Uterus (tissue), 4 donors: ENCODE results near the gene CTDSP1. TPM values are rescaled to one million over a fixed set of nuclear protein-coding genes. Genes with fewer than 3 reads are reported as not detected.

Source experiments
- DNase-seq, 2 donors: peaks; one replicate each; pipeline ENCODE4 v3.0.0-alpha.2; 2019 to 2020
- H3K27ac ChIP-seq, 2 donors: fragments of 200-600 bp; sonication (generic); 1 replicate in 1 of 2; 2 replicates in 1 of 2; pipeline ENCODE4 v1.5.1; 2016 to 2018
- H3K27me3 ChIP-seq, 2 donors: fragments of 200-600 bp; sonication (generic); one replicate each; pipeline ENCODE4 v1.5.1; 2018 to 2019; ENCODE audit warnings: control low read depth in 1 of 2
- H3K36me3 ChIP-seq, 2 donors: fragments of 200-600 bp; sonication (generic); one replicate each; pipeline ENCODE4 v1.5.1; 2019; ENCODE audit warnings: control low read depth in 1 of 2
- H3K4me1 ChIP-seq, 2 donors: fragments of 200-600 bp; sonication (generic); one replicate each; pipeline ENCODE4 v1.5.1; 2018 to 2019; ENCODE audit warnings: control low read depth in 1 of 2
- H3K4me3 ChIP-seq, 2 donors: fragments of 200-600 bp; sonication (generic); 1 replicate in 1 of 2; 2 replicates in 1 of 2; pipeline ENCODE4 v1.5.1; 2018 to 2019; ENCODE audit warnings: mild to moderate bottlenecking in 1 of 2
- H3K9me3 ChIP-seq, 2 donors: fragments of 200-600 bp; sonication (generic); one replicate each; pipeline ENCODE4 v1.5.1; 2019; ENCODE audit warnings: control low read depth in 1 of 2
- CTCF ChIP-seq, 4 experiments: fragments of 200-600 bp in 2 of 4; fragments of 450-650 bp in 2 of 4; sonication (generic) in 2 of 4; IDR thresholded peaks; one replicate each; pipeline ENCODE4 v1.5.1; 2016 to 2019; ENCODE audit warnings: antibody characterized with exemption in 4 of 4, mild to moderate bottlenecking in 2 of 4, moderate library complexity in 1 of 4
- POLR2A ChIP-seq, 2 donors: fragments of 450-650 bp; IDR thresholded peaks; one replicate each; pipeline ENCODE4 v1.6.1; 2016; ENCODE audit warnings: antibody characterized with exemption in 2 of 2, mild to moderate bottlenecking in 1 of 2, moderate library complexity in 1 of 2
- intact Hi-C: fragments of 100-400 bp; cut with DNase I; formaldehyde crosslinking; loops from one replicate; pipeline ENCODE4 v1.15.1; 2023; ENCODE audit warnings: low total_unique reads
- total RNA-seq, 4 donors: library from RNA; depleted of rRNA in 3 of 4; stranded (reverse); fragments of >200 nt in 3 of 4; gene quantifications; one replicate each; pipeline versions ENCODE4 v1.1.0 to v1.2.4, GENCODE V29; 2014 to 2023
- donor health status: DM: yes; HTN: yes; CAD: no.

The CTDSP1 gene
- total RNA-seq, 4 donors from 2014 or later = 48.8 to 198 (median 76.8) TPM

- Histone ChIP-seq H3K27me3 (no peaks in the 10 kb centered on the region), H3K36me3 (no peaks in the 10 kb centered on the region), H3K27ac (no peak overlapping the region), H3K9me3 (no peaks in the 10 kb centered on the region), H3K4me1 (no peaks in the 10 kb centered on the region), H3K4me3 (peak overlapping the region; percentile 9 to 37)
- intact Hi-C loops = no loop called here
- DNase-seq = peak in 1 of 2 donors; percentile 49
- TF ChIP-seq CTCF (IDR thresholded peaks at IDR 0.05) (no peak), POLR2A (IDR thresholded peaks at IDR 0.05) (peak in 1 of 2 donors; percentile 35)
These were observed 12.1 kb upstream of the CTDSP1 start for GRCh38 chr2:218387369-218388194.

- Histone ChIP-seq H3K36me3 (no peaks in the 10 kb centered on the region), H3K27me3 (no peaks in the 10 kb centered on the region), H3K9me3 (no peaks in the 10 kb centered on the region), H3K27ac (no peak overlapping the region), H3K4me3 (no peak overlapping the region), H3K4me1 (no peaks in the 10 kb centered on the region)
- no peak for DNase-seq
- intact Hi-C loops = loop anchor here (10.0 kb wide), 1 partner anchor 95 kb away; the partner anchor contains the start of gene TMBIM1
- TF ChIP-seq POLR2A (IDR thresholded peaks at IDR 0.05) (no peak), CTCF (IDR thresholded peaks at IDR 0.05) (no peak)
These were observed 10.1 kb upstream of the CTDSP1 start for GRCh38 chr2:218389333-218390150.

GRCh38 chr2:218391202-218391601 lies 8.5 kb upstream of the CTDSP1 start:
- Histone ChIP-seq H3K27me3 (no peaks in the 10 kb centered on the region), H3K27ac (no peak overlapping the region), H3K4me3 (no peak overlapping the region), H3K36me3 (no peaks in the 10 kb centered on the region), H3K4me1 (no peaks in the 10 kb centered on the region), H3K9me3 (no peaks in the 10 kb centered on the region)
- TF ChIP-seq CTCF (IDR thresholded peaks at IDR 0.05) (no peak), POLR2A (IDR thresholded peaks at IDR 0.05) (no peak)
- intact Hi-C loops = loop anchor here (10.0 kb wide), 1 partner anchor 96 kb away; the partner anchor contains the start of gene TMBIM1
- DNase-seq = no peak

GRCh38 chr2:218392459-218392858 lies 7.2 kb upstream of the CTDSP1 start:
- Histone ChIP-seq H3K27ac (no peak overlapping the region), H3K9me3 (no peaks in the 10 kb centered on the region), H3K36me3 (no peaks in the 10 kb centered on the region), H3K4me3 (no peak overlapping the region), H3K4me1 (peaks cover 0 to 3% of the 10 kb centered on the region in 2 donors), H3K27me3 (no peaks in the 10 kb centered on the region)
- no peak for DNase-seq
- intact Hi-C loops = loop anchor here (10.0 kb wide), 1 partner anchor 98 kb away; the partner anchor contains the start of gene TMBIM1
- no peak for TF ChIP-seq POLR2A (IDR thresholded peaks at IDR 0.05)
- no peak for TF ChIP-seq CTCF (IDR thresholded peaks at IDR 0.05)
